GM13976 (cell line): Measurements from ENCODE around the gene MLANA.

Experiments used
- DNase-seq: peaks from one replicate; pipeline ENCODE4 v3.0.0; 2012; ENCODE audit warnings: low spot score
- CTCF ChIP-seq: IDR thresholded peaks from 2 replicates; pipeline ENCODE4 v1.5.1; 2012; ENCODE audit warnings: borderline replicate concordance, mild to moderate bottlenecking; ENCODE audit not compliant: insufficient read depth; ENCODE audit errors: extremely low read depth, missing control alignments, control extremely low read depth
- in situ Hi-C: fragments of 300-500 bp; cut with MboI; formaldehyde crosslinking; loops from one replicate; pipeline ENCODE4 v1.12.0; 2022; ENCODE audit warnings: low sequenced_read_pairs, mixed read lengths, inconsistent platforms; ENCODE audit not compliant: unreplicated experiment

MLANA gene

GRCh38 chr9:5895782-5896181, 5.1 kb downstream of the MLANA start:
- in situ Hi-C loops = loop anchor here (25.0 kb wide), 1 partner anchor 417 kb away; no protein-coding TSS in a partner anchor
- TF ChIP-seq CTCF = no peak
- DNase-seq = no peak

DNA sequence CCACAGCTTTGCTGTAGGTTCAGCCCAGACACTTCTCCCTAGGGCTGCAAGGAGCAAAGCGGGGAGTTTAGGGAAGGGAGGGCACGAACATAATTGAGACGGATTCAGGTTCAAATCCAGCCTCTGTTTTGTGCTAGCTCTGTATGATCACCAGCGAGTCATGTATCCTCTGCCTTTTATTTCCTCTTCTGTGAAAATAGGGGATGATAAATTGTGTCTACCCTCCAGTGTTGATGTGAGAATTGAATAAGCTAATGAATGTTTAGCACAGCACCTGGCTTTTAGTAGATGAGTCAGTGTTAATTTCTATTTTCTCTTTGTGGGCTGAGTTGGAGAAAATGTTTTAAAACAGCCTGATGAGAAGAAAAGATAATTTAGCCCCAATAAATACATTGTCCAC, 6.2 kb downstream of the MLANA start:
- in situ Hi-C loops = loop anchor here (25.0 kb wide), 1 partner anchor 415 kb away; no protein-coding TSS in a partner anchor
- DNase-seq = no peak
- no peak for TF ChIP-seq CTCF

DNA sequence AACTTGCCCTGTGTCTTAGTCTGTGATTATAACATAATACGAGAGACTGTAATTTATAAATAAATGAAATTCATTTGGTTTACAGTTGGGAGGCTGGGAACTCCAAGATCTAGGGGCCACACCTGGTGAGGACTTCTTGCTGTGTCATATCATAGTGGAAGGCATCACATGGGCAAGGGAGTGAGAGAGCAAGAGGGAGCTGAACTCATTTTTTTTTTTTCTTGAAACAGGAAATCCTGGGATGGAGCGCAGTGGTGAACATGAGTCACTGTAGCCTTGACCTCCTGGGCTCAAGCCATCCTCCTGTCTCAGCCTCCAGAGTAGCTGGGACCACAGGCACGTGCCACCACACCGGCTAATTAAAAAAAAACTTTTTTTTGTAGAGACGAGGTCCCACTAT, 7.2 kb downstream of the MLANA start:
- in situ Hi-C loops = loop anchor here (25.0 kb wide), 1 partner anchor 414 kb away; no protein-coding TSS in a partner anchor
- no peak for TF ChIP-seq CTCF
- DNase-seq = no peak

GRCh38 chr9:5899292-5899691, 8.6 kb downstream of the MLANA start:
- peak; percentile 25 for TF ChIP-seq CTCF
- no peak for DNase-seq
- in situ Hi-C loops = loop anchor here (25.0 kb wide), 1 partner anchor 413 kb away; no protein-coding TSS in a partner anchor

DNA sequence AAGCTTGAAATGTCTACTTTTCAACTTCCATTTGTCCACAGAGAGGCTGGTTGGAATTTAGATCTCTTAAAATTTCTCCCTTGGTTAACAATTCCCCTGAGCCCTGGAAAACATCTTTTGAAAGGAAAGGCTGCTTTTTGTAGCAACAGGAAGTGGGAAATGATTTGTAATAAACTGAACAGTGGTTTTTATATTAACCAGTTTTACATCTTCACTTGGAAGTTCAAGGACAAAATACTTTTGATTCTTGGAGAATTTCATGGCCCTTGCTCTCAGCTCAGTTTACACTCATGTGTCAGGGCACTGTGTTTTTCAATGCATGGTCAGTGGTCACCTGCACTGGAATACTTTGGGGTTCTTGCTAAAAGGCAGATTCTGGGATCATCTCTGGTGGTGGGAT, 9.9 kb downstream of the MLANA start:
- no peak for TF ChIP-seq CTCF
- in situ Hi-C loops = no loop called here
- no peak for DNase-seq

GRCh38 chr9:5902377-5902776, 11.7 kb downstream of the MLANA start:
- DNase-seq = no peak
- TF ChIP-seq CTCF = no peak
- in situ Hi-C loops = no loop called here

- in situ Hi-C loops = no loop called here
- DNase-seq = no peak
- TF ChIP-seq CTCF = no peak
Measured at GRCh38 chr9:5908918-5909317, 18.2 kb downstream of the MLANA start.
